Neural cell (in vitro differentiated cells): Measurements from ENCODE around the gene PTPRN2. TPM values are rescaled to one million over a fixed set of nuclear protein-coding genes. Genes with fewer than 3 reads are reported as not detected.

ENCODE experiments used
- H2AFZ ChIP-seq: fragments of 200-600, 300-800 bp; sonication (generic), shearing (Covaris generic); 2 replicates; pipeline ENCODE4 v1.6.0; 2014; ENCODE audit warnings: low read depth, mild to moderate bottlenecking, antibody characterized with exemption, low read length, moderate library complexity
- H3F3A ChIP-seq: fragments of 200-600 bp; shearing (Covaris generic); 2 replicates; pipeline ENCODE4 v1.6.1; 2016; ENCODE audit warnings: mild to moderate bottlenecking, moderate library complexity, mixed read lengths, antibody characterized with exemption, low read length; ENCODE audit not compliant: insufficient read depth, poor library complexity, severe bottlenecking
- H3K27ac ChIP-seq: fragments of 200-600, 300-800 bp; sonication (generic), shearing (Covaris generic); 2 replicates; pipeline ENCODE4 v1.5.1; 2014; ENCODE audit warnings: mild to moderate bottlenecking, low read length, moderate library complexity
- H3K27me3 ChIP-seq: fragments of 300-800, 200-600 bp; sonication (generic), shearing (Covaris generic); 2 replicates; pipeline ENCODE4 v1.6.0; 2014; ENCODE audit warnings: mild to moderate bottlenecking, low read depth, low read length, moderate library complexity; ENCODE audit not compliant: insufficient read depth
- H3K36me3 ChIP-seq: fragments of 300-800, 200-600 bp; sonication (generic), shearing (Covaris generic); 2 replicates; pipeline ENCODE4 v1.5.1; 2014; ENCODE audit warnings: mild to moderate bottlenecking, antibody characterized with exemption, low read length, moderate library complexity; ENCODE audit not compliant: insufficient read depth
- H3K4me2 ChIP-seq: fragments of 300-800, 200-600 bp; sonication (generic), shearing (Covaris generic); 2 replicates; pipeline ENCODE4 v1.6.0; 2014; ENCODE audit warnings: mild to moderate bottlenecking, low read length
- H3K4me3 ChIP-seq: fragments of 300-800, 200-600 bp; sonication (generic), shearing (Covaris generic); 2 replicates; pipeline ENCODE4 v1.5.1; 2014; ENCODE audit warnings: mild to moderate bottlenecking, low read length, moderate library complexity
- H3K79me2 ChIP-seq: fragments of 200-600 bp; shearing (Covaris generic); replicated peaks from 2 replicates; pipeline ENCODE4 v1.6.0; 2014; ENCODE audit warnings: mild to moderate bottlenecking, low read length, moderate library complexity; ENCODE audit not compliant: insufficient read depth
- H3K9ac ChIP-seq: fragments of 300-800, 200-600 bp; sonication (generic), shearing (Covaris generic); 2 replicates; pipeline ENCODE4 v1.6.1; 2016; ENCODE audit warnings: mild to moderate bottlenecking, low read length, mixed read lengths
- H3K9me2 ChIP-seq: fragments of 200-600 bp; shearing (Covaris generic); 2 replicates; pipeline ENCODE4 v1.6.1; 2016; ENCODE audit warnings: mild to moderate bottlenecking, low read length, mixed read lengths; ENCODE audit not compliant: insufficient read depth
- H3K9me3 ChIP-seq: fragments of 200-600, 300-800 bp; sonication (generic), shearing (Covaris generic); 2 replicates; pipeline ENCODE4 v1.6.1; 2016; ENCODE audit warnings: mild to moderate bottlenecking, mixed run types, low read length, moderate library complexity, mixed read lengths
- H4K20me1 ChIP-seq: fragments of 200-600 bp; shearing (Covaris generic); 2 replicates; pipeline ENCODE4 v1.6.1; 2016; ENCODE audit warnings: mild to moderate bottlenecking, mixed run types; ENCODE audit not compliant: insufficient read depth
- CTCF ChIP-seq: fragments of 450-650 bp; IDR thresholded peaks from 2 replicates; pipeline ENCODE4 v1.5.1; 2014; ENCODE audit warnings: antibody characterized with exemption, mild to moderate bottlenecking, moderate library complexity; ENCODE audit not compliant: poor library complexity, severe bottlenecking
- EP300 ChIP-seq: fragments of 450-650 bp; conservative IDR thresholded peaks from 2 replicates; pipeline ENCODE4 v1.6.1; 2014; ENCODE audit warnings: antibody characterized with exemption, mild to moderate bottlenecking, moderate library complexity; ENCODE audit not compliant: poor library complexity, severe bottlenecking
- EZH2 ChIP-seq: fragments of 200-600, 300-800 bp; shearing (Covaris generic), sonication (generic); IDR thresholded peaks from 2 replicates; pipeline ENCODE4 v1.6.1; 2014; ENCODE audit warnings: antibody characterized with exemption, low read length, borderline replicate concordance, mild to moderate bottlenecking; ENCODE audit not compliant: insufficient read depth, poor library complexity, severe bottlenecking
- MXI1 ChIP-seq: fragments of 450-650 bp; conservative IDR thresholded peaks from 2 replicates; pipeline ENCODE4 v1.6.1; 2014; ENCODE audit warnings: antibody characterized with exemption, mild to moderate bottlenecking; ENCODE audit not compliant: poor library complexity, severe bottlenecking
- POLR2AphosphoS5 ChIP-seq: IDR thresholded peaks from 2 replicates; pipeline ENCODE4 v1.6.1; 2012
- RAD21 ChIP-seq: fragments of 450-650 bp; conservative IDR thresholded peaks from 2 replicates; pipeline ENCODE4 v1.6.1; 2014; ENCODE audit warnings: antibody characterized with exemption, mild to moderate bottlenecking, moderate library complexity
- REST ChIP-seq: IDR thresholded peaks from 2 replicates; pipeline ENCODE4 v1.6.1; 2012; ENCODE audit warnings: borderline replicate concordance
- SMC3 ChIP-seq: fragments of 450-650 bp; conservative IDR thresholded peaks from 2 replicates; pipeline ENCODE4 v1.6.1; 2014; ENCODE audit warnings: antibody characterized with exemption, mild to moderate bottlenecking, moderate library complexity; ENCODE audit not compliant: poor library complexity
- polyA plus RNA-seq: library from polyadenylated mRNA; depleted of rRNA; stranded (reverse); fragments of >200 nt; gene quantifications from 2 replicates; pipeline ENCODE4 v1.2.3, GENCODE V29; 2014

PTPRN2 gene
- polyA plus RNA-seq, 1 donor from 2014 or later, result 31.0 TPM

GRCh38 chr7:157797361-157797760 is 790.3 kb downstream of the PTPRN2 start:
- no peaks in the 10 kb centered on the region for H3K9me3 ChIP-seq
- H3K4me2 ChIP-seq, result no peak overlapping the region
- no peaks in the 10 kb centered on the region for H4K20me1 ChIP-seq
- no peaks in the 10 kb centered on the region for H3K9me2 ChIP-seq
- no peak overlapping the region for H3K27ac ChIP-seq
- H3K9ac ChIP-seq, result no peak overlapping the region
- H3K27me3 ChIP-seq, result no peaks in the 10 kb centered on the region
- H3F3A ChIP-seq, result no peaks in the 10 kb centered on the region
- H2AFZ ChIP-seq, result no peak overlapping the region
- TF ChIP-seq EP300 (no peak), POLR2AphosphoS5 (no peak), MXI1 (no peak), CTCF (no peak)
- H3K4me3 ChIP-seq, result no peak overlapping the region
- no peaks in the 10 kb centered on the region for H3K36me3 ChIP-seq
- no peaks in the 10 kb centered on the region for H3K79me2 ChIP-seq

- H3K9ac ChIP-seq, result no peak overlapping the region
- no peak overlapping the region for H3K4me3 ChIP-seq
- no peaks in the 10 kb centered on the region for H3K36me3 ChIP-seq
- TF ChIP-seq SMC3 (no peak), POLR2AphosphoS5 (no peak), RAD21 (no peak)
- H3K9me2 ChIP-seq, result no peaks in the 10 kb centered on the region
- no peaks in the 10 kb centered on the region for H3K9me3 ChIP-seq
- no peaks in the 10 kb centered on the region for H3K27me3 ChIP-seq
- no peaks in the 10 kb centered on the region for H3F3A ChIP-seq
- H3K79me2 ChIP-seq, result no peaks in the 10 kb centered on the region
- H2AFZ ChIP-seq, result no peak overlapping the region
- H3K4me2 ChIP-seq, result no peak overlapping the region
- no peak overlapping the region for H3K27ac ChIP-seq
- no peaks in the 10 kb centered on the region for H4K20me1 ChIP-seq
These were observed 790.8 kb downstream of the PTPRN2 start for GRCh38 chr7:157796846-157797245.

- Histone ChIP-seq H3K27ac (no peak overlapping the region), H2AFZ (no peak overlapping the region), H4K20me1 (no peaks in the 10 kb centered on the region), H3K36me3 (no peaks in the 10 kb centered on the region), H3K79me2 (no peaks in the 10 kb centered on the region), H3K9ac (no peak overlapping the region), H3K9me2 (no peaks in the 10 kb centered on the region), H3F3A (no peaks in the 10 kb centered on the region), H3K9me3 (no peaks in the 10 kb centered on the region), H3K4me2 (no peak overlapping the region), H3K27me3 (no peaks in the 10 kb centered on the region), H3K4me3 (no peak overlapping the region)
- TF ChIP-seq EP300 (no peak), EZH2 (no peak), MXI1 (no peak), CTCF (no peak), REST (no peak)
These were observed 792.0 kb downstream of the PTPRN2 start for GRCh38 chr7:157795643-157796042.
